Effector memory CD8-positive, alpha-beta T cell (primary cell): ENCODE measurements around the gene CD276.

ENCODE experiments used
- ATAC-seq: fragments of 150-1000 bp; cut with Tn5 transposase; replicated peaks from 2 replicates; pipeline ENCODE4 v1.10.0; 2021; ENCODE audit warnings: mild to moderate bottlenecking, moderate library complexity
- DNase-seq, 3 experiments: peaks; one replicate each; pipeline ENCODE4 v3.0.0; 2021
- H3K27ac Mint-ChIP-seq, 2 donors: one replicate each; pipeline ENCODE4 v1.8.0; 2022; ENCODE audit warnings: mild to moderate bottlenecking in 2 of 2, mixed read lengths in 2 of 2, moderate library complexity in 2 of 2
- H3K27me3 Mint-ChIP-seq, 2 donors: one replicate each; pipeline ENCODE4 v1.8.0; 2022; ENCODE audit warnings: mixed read lengths in 2 of 2
- H3K36me3 Mint-ChIP-seq: one replicate; pipeline ENCODE4 v1.8.0; 2022; ENCODE audit warnings: mild to moderate bottlenecking, moderate library complexity, mixed read lengths; ENCODE audit not compliant: insufficient read depth
- H3K4me1 Mint-ChIP-seq, 2 donors: one replicate each; pipeline ENCODE4 v1.8.0; 2022; ENCODE audit warnings: low read depth in 2 of 2, mixed read lengths in 2 of 2
- H3K4me3 Mint-ChIP-seq, 2 donors: one replicate each; pipeline ENCODE4 v1.8.0; 2022; ENCODE audit warnings: mild to moderate bottlenecking in 2 of 2, mixed read lengths in 2 of 2, moderate library complexity in 2 of 2
- H3K9me3 Mint-ChIP-seq, 2 donors: one replicate each; pipeline ENCODE4 v1.8.0; 2022; ENCODE audit warnings: mixed read lengths in 2 of 2

Gene CD276

DNA sequence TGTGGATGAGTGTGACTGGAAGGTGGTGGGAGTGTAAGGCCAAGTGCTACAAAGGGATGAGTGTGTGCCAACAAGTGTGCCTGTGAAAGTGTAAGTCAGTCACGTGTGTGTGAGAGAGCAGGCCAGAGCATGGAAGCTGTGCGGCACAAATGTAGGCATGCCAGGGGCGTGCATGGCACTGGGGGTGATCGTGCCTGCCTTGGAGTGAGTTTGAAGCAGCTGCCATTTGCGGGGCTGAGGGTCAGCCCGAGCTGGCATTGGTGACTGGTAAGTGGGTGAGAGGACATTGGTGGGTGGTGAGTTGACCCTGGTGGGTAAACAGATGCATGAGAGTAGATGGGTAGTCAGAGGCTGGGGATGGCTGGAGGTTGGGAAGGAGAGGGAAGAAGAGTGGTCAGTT, 24.5 kb downstream of the CD276 start:
- Mint-ChIP-seq H3K4me3 (no peak overlapping the region), H3K9me3 (no peaks in the 10 kb centered on the region), H3K36me3 (peaks cover 4% of the 10 kb centered on the region), H3K4me1 (peaks cover 0 to 2% of the 10 kb centered on the region in 2 donors), H3K27ac (no peak overlapping the region), H3K27me3 (peaks cover 49 to 80% of the 10 kb centered on the region in 2 donors)
- ATAC-seq = no peak
- DNase-seq = no peak

- H3K4me3 Mint-ChIP-seq = no peak overlapping the region
- H3K36me3 Mint-ChIP-seq = peaks cover 9% of the 10 kb centered on the region
- H3K27me3 Mint-ChIP-seq = peaks cover 52 to 80% of the 10 kb centered on the region in 2 donors
- no peak overlapping the region for H3K27ac Mint-ChIP-seq
- H3K9me3 Mint-ChIP-seq = no peaks in the 10 kb centered on the region
- DNase-seq = no peak
- no peak for ATAC-seq
- peaks cover 0 to 2% of the 10 kb centered on the region in 2 donors for H3K4me1 Mint-ChIP-seq
These were observed 25.1 kb downstream of the CD276 start for GRCh38 chr15:73709241-73709640.

DNA sequence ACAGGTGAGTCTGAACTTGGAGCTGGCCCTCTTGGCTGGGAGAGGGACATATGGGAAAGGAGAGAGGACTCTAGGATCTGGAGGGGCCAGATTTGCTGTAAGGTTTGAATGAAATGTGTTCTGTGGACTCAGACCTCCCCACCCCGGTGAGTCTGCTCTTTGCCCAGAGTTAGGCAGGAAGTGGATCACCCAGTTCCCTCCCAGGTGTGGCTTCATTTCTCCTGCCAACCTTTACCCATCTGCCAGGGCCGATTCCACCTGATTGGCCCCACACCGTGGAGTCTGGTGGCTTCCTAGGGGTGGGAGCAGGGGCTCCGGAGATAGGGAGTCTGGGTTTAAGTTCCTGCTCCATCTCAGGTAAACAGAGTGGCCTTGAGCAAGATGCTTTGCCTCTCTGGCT, 25.5 kb downstream of the CD276 start:
- DNase-seq (no peak), ATAC-seq (no peak)
- H3K27ac Mint-ChIP-seq = no peak overlapping the region
- H3K9me3 Mint-ChIP-seq = no peaks in the 10 kb centered on the region
- peaks cover 50 to 79% of the 10 kb centered on the region in 2 donors for H3K27me3 Mint-ChIP-seq
- H3K4me3 Mint-ChIP-seq = no peak overlapping the region
- peaks cover 0 to 1% of the 10 kb centered on the region in 2 donors for H3K4me1 Mint-ChIP-seq
- peaks cover 9% of the 10 kb centered on the region for H3K36me3 Mint-ChIP-seq

GRCh38 chr15:73710321-73710720, 26.1 kb downstream of the CD276 start:
- ATAC-seq (no peak), DNase-seq (no peak)
- H3K36me3 Mint-ChIP-seq = peaks cover 9% of the 10 kb centered on the region
- no peaks in the 10 kb centered on the region for H3K4me1 Mint-ChIP-seq
- no peak overlapping the region for H3K27ac Mint-ChIP-seq
- no peaks in the 10 kb centered on the region for H3K9me3 Mint-ChIP-seq
- peaks cover 44 to 72% of the 10 kb centered on the region in 2 donors for H3K27me3 Mint-ChIP-seq
- no peak overlapping the region for H3K4me3 Mint-ChIP-seq

GRCh38 chr15:73711526-73711925, 27.3 kb downstream of the CD276 start:
- Mint-ChIP-seq H3K27ac (no peak overlapping the region), H3K4me3 (no peak overlapping the region), H3K36me3 (peaks cover 9% of the 10 kb centered on the region), H3K27me3 (peaks cover 40 to 67% of the 10 kb centered on the region in 2 donors), H3K9me3 (no peaks in the 10 kb centered on the region), H3K4me1 (no peaks in the 10 kb centered on the region)
- no peak for ATAC-seq
- no peak for DNase-seq

DNA sequence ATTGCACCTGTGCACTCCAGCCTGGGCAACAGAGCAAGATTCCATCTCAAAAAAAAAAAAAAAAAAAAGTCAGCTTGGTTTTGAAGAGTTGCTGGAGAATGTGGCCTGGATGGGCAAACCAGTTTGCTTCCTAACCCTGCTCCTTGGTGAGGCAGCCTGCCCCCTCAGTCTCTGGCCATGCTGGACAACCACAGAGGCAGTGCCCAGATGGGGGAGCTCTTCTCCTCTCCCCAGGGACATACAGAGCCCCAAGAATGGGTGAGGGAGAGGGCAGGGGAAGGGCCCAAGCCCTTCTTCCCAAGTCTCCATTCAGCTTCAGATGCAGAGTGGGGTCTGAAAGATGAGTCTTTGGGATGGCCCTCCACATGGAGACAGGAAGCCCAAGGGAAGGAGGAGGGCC, 27.9 kb downstream of the CD276 start:
- Mint-ChIP-seq H3K4me3 (no peak overlapping the region), H3K4me1 (no peaks in the 10 kb centered on the region), H3K9me3 (no peaks in the 10 kb centered on the region), H3K27me3 (peaks cover 40 to 63% of the 10 kb centered on the region in 2 donors), H3K36me3 (peaks cover 9% of the 10 kb centered on the region), H3K27ac (no peak overlapping the region)
- no peak for ATAC-seq
- no peak for DNase-seq

DNA sequence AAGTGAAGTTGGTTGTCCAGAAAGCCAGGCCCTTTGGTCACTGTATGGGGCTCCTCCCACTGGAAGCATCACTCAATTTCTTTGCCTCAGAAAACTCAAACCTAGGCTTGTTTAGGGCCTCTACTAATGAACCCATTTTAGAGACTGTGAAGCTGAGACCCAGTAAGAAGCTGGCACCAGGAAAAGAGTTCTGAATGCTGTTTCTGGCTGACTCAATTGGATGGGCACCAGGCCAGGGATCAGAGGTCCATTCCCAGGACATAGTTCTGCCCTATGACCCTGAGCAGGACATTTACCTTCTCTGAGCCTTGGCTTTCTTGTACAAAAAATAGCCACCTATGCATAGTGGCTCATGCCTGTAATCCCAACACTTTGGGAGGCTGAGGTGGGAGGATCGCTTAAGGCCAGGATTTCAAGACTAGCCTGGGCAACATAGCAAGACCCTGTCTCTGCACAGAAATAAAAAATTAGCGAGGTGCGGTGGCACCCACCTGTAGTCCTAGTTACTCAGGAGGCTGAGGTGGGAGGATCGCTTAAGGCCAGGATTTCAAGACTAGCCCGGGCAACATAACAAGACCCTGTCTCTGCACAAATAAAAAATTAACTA, 30.6 kb downstream of the CD276 start:
- H3K4me3 Mint-ChIP-seq = no peak overlapping the region
- H3K4me1 Mint-ChIP-seq = no peaks in the 10 kb centered on the region
- H3K27ac Mint-ChIP-seq = no peak overlapping the region
- peaks cover 24 to 54% of the 10 kb centered on the region in 2 donors for H3K27me3 Mint-ChIP-seq
- H3K9me3 Mint-ChIP-seq = no peaks in the 10 kb centered on the region
- H3K36me3 Mint-ChIP-seq = peaks cover 12% of the 10 kb centered on the region
- DNase-seq = no peak
- no peak for ATAC-seq

- Mint-ChIP-seq H3K4me1 (no peaks in the 10 kb centered on the region), H3K9me3 (no peaks in the 10 kb centered on the region), H3K36me3 (peaks cover 12% of the 10 kb centered on the region)
These were observed 31.2 kb downstream of the CD276 start for GRCh38 chr15:73715417-73715816.

DNA sequence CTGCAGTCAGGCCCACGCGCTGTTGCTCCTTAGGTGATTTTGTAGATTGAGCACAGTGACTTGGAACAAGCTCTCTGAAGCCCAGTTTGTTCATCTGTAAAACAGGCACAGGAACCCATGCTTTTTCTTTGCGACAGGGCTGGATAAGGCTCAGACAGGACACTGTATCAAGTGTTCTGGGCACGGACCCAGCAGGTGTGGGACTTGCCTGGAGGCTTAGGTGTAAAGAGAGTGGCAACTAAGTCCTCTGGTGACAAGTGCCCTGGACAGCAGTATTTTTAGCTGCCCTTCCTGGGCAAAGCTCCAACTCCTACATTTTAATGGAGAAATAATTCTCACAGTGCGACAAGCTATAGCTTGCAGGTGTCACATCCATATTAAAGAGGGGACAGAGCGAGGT, 32.2 kb downstream of the CD276 start:
- H3K36me3 Mint-ChIP-seq = peaks cover 9% of the 10 kb centered on the region
- no peaks in the 10 kb centered on the region for H3K4me1 Mint-ChIP-seq
- no peak overlapping the region for H3K27ac Mint-ChIP-seq
- no peaks in the 10 kb centered on the region for H3K9me3 Mint-ChIP-seq
- no peak for ATAC-seq
- no peak for DNase-seq
- H3K27me3 Mint-ChIP-seq = peaks cover 38 to 60% of the 10 kb centered on the region in 2 donors
- no peak overlapping the region for H3K4me3 Mint-ChIP-seq

More at GRCh38 chr15:73715417-73715816, 31.2 kb downstream of the CD276 start:
- DNase-seq (no peak), ATAC-seq (no peak)
- peaks cover 30 to 60% of the 10 kb centered on the region in 2 donors for H3K27me3 Mint-ChIP-seq
- no peak overlapping the region for H3K4me3 Mint-ChIP-seq
- H3K27ac Mint-ChIP-seq = no peak overlapping the region

DNA sequence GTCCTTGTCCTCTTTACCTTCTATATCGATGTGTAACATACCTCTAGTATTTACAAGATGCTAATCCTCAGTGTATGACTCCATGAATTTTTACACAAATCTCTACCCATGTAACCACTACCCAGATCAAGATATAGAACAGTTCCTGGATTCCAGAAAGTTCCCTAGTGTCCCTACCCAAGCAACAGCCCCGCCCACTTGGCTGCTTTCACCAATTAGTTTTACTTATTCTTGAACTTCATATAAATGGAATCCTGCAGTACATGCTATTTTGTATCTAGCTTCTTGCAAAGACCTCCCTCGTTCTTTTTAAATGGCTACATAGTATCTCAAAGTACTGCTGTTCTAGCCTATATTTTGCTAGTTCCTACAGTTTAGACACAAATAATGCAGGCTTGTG, 33.0 kb downstream of the CD276 start:
- no peaks in the 10 kb centered on the region for H3K4me1 Mint-ChIP-seq
- ATAC-seq = no peak

DNA sequence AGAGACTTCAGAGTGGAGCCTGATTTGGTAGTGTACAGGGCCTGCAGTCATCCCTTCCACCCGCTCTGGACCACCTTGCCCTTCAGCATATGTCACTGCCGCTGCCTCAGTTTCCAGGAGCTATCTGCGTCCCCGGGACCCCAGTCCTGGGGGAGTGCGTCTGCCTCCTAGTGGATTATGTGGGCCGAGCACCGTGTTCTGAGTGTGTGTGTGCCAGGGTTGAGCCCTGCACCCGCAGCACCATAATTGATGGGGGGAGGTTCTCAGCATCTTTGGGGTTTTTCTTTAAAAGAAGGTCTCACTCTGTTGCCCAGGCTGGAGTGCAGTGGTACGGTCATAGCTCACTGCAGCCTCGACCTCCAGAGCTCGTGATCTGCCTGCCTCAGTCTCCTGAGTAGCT, 33.6 kb downstream of the CD276 start:
- H3K36me3 Mint-ChIP-seq = peaks cover 8% of the 10 kb centered on the region
- H3K4me3 Mint-ChIP-seq = no peak overlapping the region
- H3K27me3 Mint-ChIP-seq = peaks cover 43 to 63% of the 10 kb centered on the region in 2 donors
- no peaks in the 10 kb centered on the region for H3K4me1 Mint-ChIP-seq
- ATAC-seq = no peak
- H3K27ac Mint-ChIP-seq = no peak overlapping the region
- no peak for DNase-seq
- no peaks in the 10 kb centered on the region for H3K9me3 Mint-ChIP-seq

More for the DNA sequence above, 33.0 kb downstream of the CD276 start:
- Mint-ChIP-seq H3K27me3 (peaks cover 44 to 63% of the 10 kb centered on the region in 2 donors), H3K27ac (no peak overlapping the region), H3K4me3 (no peak overlapping the region), H3K9me3 (no peaks in the 10 kb centered on the region), H3K36me3 (peaks cover 8% of the 10 kb centered on the region)
- DNase-seq = no peak

DNA sequence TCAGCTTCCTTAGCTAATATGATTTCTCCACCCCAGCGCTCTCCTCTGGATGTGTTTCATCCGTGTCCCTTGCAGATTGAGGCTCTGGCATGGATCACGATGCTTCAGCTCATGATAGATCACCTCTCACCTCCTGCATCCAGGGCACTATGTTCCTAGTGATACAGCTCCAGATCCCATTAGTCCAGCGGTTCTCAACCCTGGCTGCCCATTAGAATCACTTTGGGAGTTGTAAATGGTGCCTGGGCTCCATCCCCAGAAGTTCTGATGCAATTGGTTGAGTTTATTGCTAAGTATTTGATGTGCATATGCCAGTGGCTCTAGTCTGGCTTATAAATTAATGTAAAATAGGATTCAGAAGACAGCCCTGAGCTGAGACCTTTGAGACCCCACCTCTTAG, 34.5 kb downstream of the CD276 start:
- Mint-ChIP-seq H3K9me3 (no peaks in the 10 kb centered on the region), H3K4me3 (no peak overlapping the region), H3K4me1 (no peaks in the 10 kb centered on the region), H3K27me3 (peaks cover 42 to 63% of the 10 kb centered on the region in 2 donors), H3K36me3 (peaks cover 8% of the 10 kb centered on the region), H3K27ac (no peak overlapping the region)
- ATAC-seq (no peak), DNase-seq (no peak)

GRCh38 chr15:73722425-73722824, 38.2 kb downstream of the CD276 start:
- Mint-ChIP-seq H3K4me1 (no peaks in the 10 kb centered on the region), H3K27ac (no peak overlapping the region), H3K9me3 (no peaks in the 10 kb centered on the region), H3K36me3 (peaks cover 3% of the 10 kb centered on the region), H3K27me3 (peaks cover 59 to 91% of the 10 kb centered on the region in 2 donors), H3K4me3 (no peak overlapping the region)
- ATAC-seq (no peak), DNase-seq (no peak)

GRCh38 chr15:73723191-73723590, 39.0 kb downstream of the CD276 start:
- Mint-ChIP-seq H3K36me3 (peaks cover 3% of the 10 kb centered on the region), H3K27ac (no peak overlapping the region), H3K27me3 (peaks cover 59 to 95% of the 10 kb centered on the region in 2 donors), H3K9me3 (no peaks in the 10 kb centered on the region), H3K4me1 (no peaks in the 10 kb centered on the region), H3K4me3 (no peak overlapping the region)
- ATAC-seq = no peak
- no peak for DNase-seq
